Measurements from ENCODE around the gene ABHD16B.
"Not testable (repeated sequence)": the region's sequence is repeated elsewhere in the genome, so short reads cannot be mapped to it uniquely, and the experiment has no call there.

ABHD16B gene

DNA sequence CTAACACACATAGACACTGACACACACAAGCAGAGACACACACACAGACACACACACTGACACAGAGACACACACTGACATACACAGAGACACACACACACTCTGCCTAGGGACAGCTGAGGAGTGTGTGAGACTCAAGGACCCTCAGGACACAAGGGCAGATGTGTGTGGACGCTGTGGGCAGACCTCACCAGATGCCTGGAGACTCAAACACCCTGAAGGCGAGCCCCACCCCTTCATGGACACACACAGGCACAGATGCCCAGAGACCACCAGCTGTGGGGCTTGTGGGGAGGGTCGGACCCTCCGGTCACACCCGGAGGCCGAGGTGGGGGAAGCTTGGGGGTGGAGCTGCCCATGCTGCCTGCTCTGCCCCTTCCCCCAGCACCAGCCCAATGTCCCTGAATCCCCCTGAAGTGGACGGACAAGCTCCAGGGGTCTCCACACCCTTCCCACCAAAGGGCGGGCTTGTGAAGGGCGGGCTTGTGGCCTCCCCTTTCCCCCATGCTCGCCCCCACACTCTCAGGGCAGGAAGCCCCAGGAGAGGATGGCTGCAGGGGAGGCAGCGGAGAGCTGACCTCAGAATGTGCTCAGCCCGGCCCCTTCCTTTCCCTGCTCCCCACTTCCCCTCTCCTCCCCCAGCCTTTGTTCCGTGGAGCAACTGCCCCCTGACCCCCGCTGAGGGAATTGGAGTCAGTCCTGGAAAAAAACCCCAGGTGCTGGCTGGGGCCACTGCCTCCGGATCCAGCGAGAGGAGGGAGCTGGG lies 13.9 kb upstream of the ABHD16B start:
- DNase-seq (ENCODE audit: low read depth) = no peak
- TF ChIP-seq, protein P1, sequence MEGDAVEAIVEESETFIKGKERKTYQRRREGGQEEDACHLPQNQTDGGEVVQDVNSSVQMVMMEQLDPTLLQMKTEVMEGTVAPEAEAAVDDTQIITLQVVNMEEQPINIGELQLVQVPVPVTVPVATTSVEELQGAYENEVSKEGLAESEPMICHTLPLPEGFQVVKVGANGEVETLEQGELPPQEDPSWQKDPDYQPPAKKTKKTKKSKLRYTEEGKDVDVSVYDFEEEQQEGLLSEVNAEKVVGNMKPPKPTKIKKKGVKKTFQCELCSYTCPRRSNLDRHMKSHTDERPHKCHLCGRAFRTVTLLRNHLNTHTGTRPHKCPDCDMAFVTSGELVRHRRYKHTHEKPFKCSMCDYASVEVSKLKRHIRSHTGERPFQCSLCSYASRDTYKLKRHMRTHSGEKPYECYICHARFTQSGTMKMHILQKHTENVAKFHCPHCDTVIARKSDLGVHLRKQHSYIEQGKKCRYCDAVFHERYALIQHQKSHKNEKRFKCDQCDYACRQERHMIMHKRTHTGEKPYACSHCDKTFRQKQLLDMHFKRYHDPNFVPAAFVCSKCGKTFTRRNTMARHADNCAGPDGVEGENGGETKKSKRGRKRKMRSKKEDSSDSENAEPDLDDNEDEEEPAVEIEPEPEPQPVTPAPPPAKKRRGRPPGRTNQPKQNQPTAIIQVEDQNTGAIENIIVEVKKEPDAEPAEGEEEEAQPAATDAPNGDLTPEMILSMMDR (IDR thresholded peaks at IDR 0.05; ENCODE audit: low read depth, low read length, missing control alignments) = no peak
- no peak overlapping the region for H3K4me3 ChIP-seq (ENCODE audit: low read depth, low read length)

GRCh38 chr20:63848003-63848911 lies 13.0 kb upstream of the ABHD16B start:
- H3K4me3 ChIP-seq (ENCODE audit: low read depth, low read length) = no peak overlapping the region
- TF ChIP-seq, protein P1 (IDR thresholded peaks at IDR 0.05; ENCODE audit: low read depth, low read length, missing control alignments) = no peak
- no peak for DNase-seq (ENCODE audit: low read depth)

GRCh38 chr20:63850689-63851547 lies 10.4 kb upstream of the ABHD16B start:
- TF ChIP-seq, protein P1 (IDR thresholded peaks at IDR 0.05; ENCODE audit: low read depth, low read length, missing control alignments) = no peak
- DNase-seq (ENCODE audit: low read depth) = peak; percentile 92
- no peak overlapping the region; the same call in 1 of the 2 replicates for H3K4me3 ChIP-seq (ENCODE audit: low read depth, low read length)

DNA sequence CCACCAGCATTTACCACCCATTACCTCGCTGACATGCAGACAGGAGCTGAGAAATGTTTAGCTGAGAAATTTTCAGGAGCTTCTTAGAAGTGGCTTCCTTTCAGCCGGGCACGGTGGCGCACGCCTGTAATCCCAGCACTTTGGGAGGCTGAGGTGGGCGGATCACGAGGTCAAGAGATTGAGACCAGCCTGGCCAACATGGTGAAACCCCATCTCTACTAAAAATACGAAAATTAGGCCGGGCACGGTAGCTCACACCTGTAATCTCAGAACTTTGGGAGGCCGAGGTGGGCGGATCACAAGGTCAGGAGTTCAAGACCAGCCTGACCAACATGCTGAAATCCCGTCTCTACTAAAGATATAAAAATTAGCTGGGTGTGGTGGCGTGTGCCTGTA lies 9.8 kb upstream of the ABHD16B start:
- not testable (repeated sequence) for H3K4me3 ChIP-seq (ENCODE audit: low read depth, low read length); DNase-seq (ENCODE audit: low read depth)

- H3K4me3 ChIP-seq (ENCODE audit: low read depth, low read length); DNase-seq (ENCODE audit: low read depth): not testable (repeated sequence)
These were observed 7.6 kb upstream of the ABHD16B start for GRCh38 chr20:63853733-63854068.

DNA sequence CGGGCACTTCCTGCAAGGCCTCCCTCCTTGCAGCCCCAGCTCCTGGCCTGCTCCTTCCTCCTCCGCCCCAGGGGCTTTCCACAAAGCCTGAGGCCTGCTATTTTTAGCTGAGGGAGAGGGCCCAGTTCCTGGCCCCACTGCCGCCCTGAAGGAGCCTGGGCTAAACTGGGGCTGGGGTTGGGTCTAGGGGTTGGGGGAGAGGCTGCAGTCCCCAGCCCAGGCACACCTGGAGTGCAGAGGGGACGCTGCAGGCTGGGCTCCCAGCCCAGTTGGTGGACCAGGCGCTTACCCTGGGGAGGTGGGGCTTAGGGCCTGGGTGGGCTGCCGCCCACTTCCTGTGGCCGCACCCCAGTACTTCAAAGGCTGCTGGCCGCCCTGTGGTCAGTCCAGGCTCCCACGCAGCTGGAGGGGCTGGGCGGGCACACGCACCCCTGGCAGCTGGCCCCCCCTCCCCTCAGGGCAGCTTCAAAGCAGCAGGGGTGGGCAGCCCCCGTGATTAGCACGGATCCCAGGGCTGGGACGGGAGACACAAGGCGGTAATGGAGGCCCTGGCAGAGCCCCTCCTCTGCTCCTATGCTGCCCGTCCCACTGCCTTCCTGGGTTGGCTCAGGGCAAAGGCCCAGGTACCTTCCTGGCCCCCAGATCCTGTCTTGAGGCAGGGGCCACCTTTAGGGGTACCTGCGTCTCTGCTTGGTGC lies 7.1 kb upstream of the ABHD16B start:
- no peak overlapping the region for H3K4me3 ChIP-seq (ENCODE audit: low read depth, low read length)
- no peak for DNase-seq (ENCODE audit: low read depth)
- TF ChIP-seq, protein P1 (IDR thresholded peaks at IDR 0.05; ENCODE audit: low read depth, low read length, missing control alignments) = no peak

DNA sequence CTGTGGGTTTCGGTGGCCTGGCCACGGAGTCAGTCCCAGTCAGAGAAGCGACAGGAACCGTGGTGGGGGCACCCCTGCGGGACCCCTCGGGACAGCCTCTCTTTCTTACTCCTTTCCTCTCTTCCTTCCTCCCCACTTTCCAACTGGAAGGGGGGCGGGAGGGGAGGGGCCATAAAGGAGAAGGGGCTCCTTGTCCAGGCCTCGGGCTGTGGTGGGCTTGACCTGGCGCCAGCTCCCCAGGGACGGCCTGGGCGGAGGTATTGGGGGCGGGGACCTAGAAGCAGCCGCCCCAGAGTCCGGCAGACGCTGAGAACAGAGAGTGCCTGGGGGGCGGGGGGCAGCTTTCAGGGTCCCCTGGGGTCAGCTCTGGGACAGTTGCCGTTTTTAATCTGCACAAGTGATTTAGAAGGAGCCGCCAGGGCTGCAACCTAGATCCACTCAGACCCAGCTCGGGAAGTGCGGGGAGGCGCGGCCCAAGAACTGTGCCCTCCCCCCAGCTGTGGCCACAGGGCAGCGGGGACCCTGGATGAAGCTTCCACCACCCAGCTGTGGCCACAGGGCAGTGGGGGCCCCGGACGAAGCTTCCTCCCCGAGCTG lies 6.4 kb upstream of the ABHD16B start:
- TF ChIP-seq, protein P1 (IDR thresholded peaks at IDR 0.05; ENCODE audit: low read depth, low read length, missing control alignments) = no peak
- H3K4me3 ChIP-seq (ENCODE audit: low read depth, low read length) = no peak overlapping the region
- DNase-seq (ENCODE audit: low read depth) = no peak
